Psoas muscle (tissue), 8 donors: ENCODE data around the gene FNDC3B. TPM values are rescaled to one million over a fixed set of nuclear protein-coding genes. Genes with fewer than 3 reads are reported as not detected.

Experiments used
- ATAC-seq, 4 donors: fragments of 200-7000 bp; cut with Tn5 transposase; one replicate each; pipeline ENCODE4 v1.9.1; 2020; ENCODE audit warnings: moderate library complexity in 3 of 4, mild to moderate bottlenecking in 2 of 4
- DNase-seq, 2 donors: peaks; one replicate each; pipeline ENCODE4 v3.0.0-alpha.2; 2020
- H3K27ac ChIP-seq: fragments of 200-600 bp; one replicate; pipeline ENCODE4 v1.8.0; 2022
- H3K27me3 ChIP-seq, 3 donors: fragments of 200-600 bp in 1 of 3; one replicate each; pipeline versions ENCODE4 v1.6.1 to v1.8.0; 2013 to 2022; ENCODE audit warnings: low read length in 2 of 3, mild to moderate bottlenecking in 2 of 3, moderate library complexity in 1 of 3; ENCODE audit not compliant: insufficient read depth in 3 of 3
- H3K36me3 ChIP-seq, 2 donors: fragments of 200-600 bp in 1 of 2; one replicate each; pipeline versions ENCODE4 v1.6.1 to v1.8.0; 2013 to 2022; ENCODE audit warnings: low read depth in 1 of 2, mild to moderate bottlenecking in 1 of 2, moderate library complexity in 1 of 2; ENCODE audit not compliant: insufficient read depth in 1 of 2
- H3K4me1 ChIP-seq: fragments of 200-600 bp; one replicate; pipeline ENCODE4 v1.8.0; 2022
- H3K4me3 ChIP-seq: fragments of 200-600 bp; one replicate; pipeline ENCODE4 v1.8.0; 2022; ENCODE audit warnings: mild to moderate bottlenecking
- H3K9me3 ChIP-seq: fragments of 200-600 bp; one replicate; pipeline ENCODE4 v1.8.0; 2022
- CTCF ChIP-seq: fragments of 200-600 bp; IDR thresholded peaks from one replicate; pipeline ENCODE4 v1.8.0; 2022; ENCODE audit warnings: antibody characterized with exemption
- WGBS, 3 donors: extraction: QIAGEN DNeasy Blood & Tissue Kit; methylation state at CpG; one replicate each; pipeline versions ENCODE4 v1.1.6 to v1.1.7; 2013; 5-methylcytosine and 5-hydroxymethylcytosine counted together
- intact Hi-C, 2 donors: fragments of 100-400 bp; cut with DNase I; formaldehyde crosslinking; loops; one replicate each; pipeline versions ENCODE4 v1.11.0 to v1.14.2; 2022
- polyA plus RNA-seq, 3 donors: library from polyadenylated mRNA; stranded (reverse); fragments of 200-250 nt; gene quantifications; one replicate each; pipeline ENCODE4 v1.2.3, GENCODE V29; 2013
- total RNA-seq, 4 donors: library from RNA; stranded (reverse); fragmentation: NEBNext Ultra II Directional in 2 of 4; extraction: Animal tissue kit (Norgen Biotek cat#: 25700) in 2 of 4; gene quantifications; one replicate each; pipeline versions ENCODE4 v1.2.1 to v1.2.4, GENCODE V29; 2021 to 2023
- donor health status: healthy with polysubstance abuse.
- donor health status: DM: no; HTN: no; CAD: no; lungs with moderate emphysema.
- donor health status: Bipolar disorder and iron deficiency.
- donor health status: healthy.
- donor health status: DM: yes; HTN: yes; CAD: no.
- donor health status: DM: no; HTN: no; CAD: no.
- donor health status: DM: no; HTN: no; CAD: no.
- donor health status: DM: yes; HTN: yes; CAD: no.

FNDC3B gene
- total and polyA plus RNA-seq, 7 donors: 12.4 to 133 (median 50.8) TPM

DNA sequence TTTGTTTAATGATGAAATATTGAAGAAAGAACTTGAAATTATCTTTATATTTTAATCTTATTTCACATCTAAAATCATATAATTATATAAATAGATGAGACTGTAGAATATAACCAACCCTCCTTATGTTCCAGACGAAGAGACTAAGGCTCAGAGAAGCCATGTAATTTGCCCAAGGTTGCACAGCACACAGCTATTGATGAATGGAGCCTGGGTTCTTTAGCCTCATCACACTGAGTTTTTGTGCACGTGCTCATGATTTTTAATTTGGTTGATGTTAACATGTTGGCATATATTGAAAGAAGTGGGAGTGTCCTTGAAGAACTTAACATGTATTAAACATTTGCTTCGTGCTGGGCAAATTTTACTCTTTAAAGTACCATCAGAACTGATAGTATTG is 151.6 kb downstream of the FNDC3B start:
- 93 to 99% (median 97%) methylated on average over 3 of the region's 3 CpGs for WGBS, 3 donors

DNA sequence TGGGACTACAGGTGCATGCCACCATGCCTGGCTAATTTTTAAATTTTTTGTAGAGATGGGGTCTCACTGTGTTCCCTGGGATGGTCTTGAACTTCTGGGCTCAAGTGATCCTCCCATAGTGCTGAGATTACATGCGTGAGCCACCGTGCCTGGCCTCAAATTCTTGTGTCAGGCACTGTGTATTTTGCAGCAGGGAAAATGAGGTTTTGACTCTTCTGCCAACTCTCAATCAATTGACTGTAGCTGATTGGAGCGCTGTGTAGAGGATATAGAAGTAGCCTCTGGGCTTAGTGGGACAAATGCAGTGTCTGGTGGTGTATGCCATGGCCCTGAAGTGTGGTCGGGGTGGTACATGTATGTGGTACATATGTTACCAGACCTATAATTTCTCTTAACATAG is 152.3 kb downstream of the FNDC3B start:
- Histone ChIP-seq H3K27ac (no peak overlapping the region), H3K9me3 (no peaks in the 10 kb centered on the region), H3K4me3 (no peak overlapping the region), H3K27me3 (no peaks in the 10 kb centered on the region), H3K4me1 (peaks cover 33% of the 10 kb centered on the region), H3K36me3 (peaks cover 0 to 9% of the 10 kb centered on the region in 2 donors)
- no peak for DNase-seq
- no peak for TF ChIP-seq CTCF
- intact Hi-C loops: no loop called here
- ATAC-seq: no peak
- 91 to 96% (median 92%) methylated on average over 4 of the region's 4 CpGs for WGBS, 3 donors

More for the DNA sequence above, 151.6 kb downstream of the FNDC3B start:
- Histone ChIP-seq H3K9me3 (no peaks in the 10 kb centered on the region), H3K27ac (no peak overlapping the region), H3K4me3 (no peak overlapping the region), H3K4me1 (peaks cover 33% of the 10 kb centered on the region), H3K27me3 (no peaks in the 10 kb centered on the region), H3K36me3 (peaks cover 0 to 9% of the 10 kb centered on the region in 2 donors)
- ATAC-seq (no peak), DNase-seq (no peak)
- intact Hi-C loops: no loop called here
- TF ChIP-seq CTCF: no peak

- WGBS, 3 donors: 63 to 69% (median 64%) methylated on average over 1 to 3 of the region's 3 CpGs
- TF ChIP-seq CTCF: no peak
- Histone ChIP-seq H3K27ac (no peak overlapping the region), H3K4me1 (peaks cover 33% of the 10 kb centered on the region), H3K27me3 (no peaks in the 10 kb centered on the region), H3K36me3 (peaks cover 0 to 9% of the 10 kb centered on the region in 2 donors), H3K9me3 (no peaks in the 10 kb centered on the region), H3K4me3 (no peak overlapping the region)
- ATAC-seq (no peak), DNase-seq (no peak)
- intact Hi-C loops: no loop called here
Observed at GRCh38 chr3:172192830-172193415, 153.5 kb downstream of the FNDC3B start.

DNA sequence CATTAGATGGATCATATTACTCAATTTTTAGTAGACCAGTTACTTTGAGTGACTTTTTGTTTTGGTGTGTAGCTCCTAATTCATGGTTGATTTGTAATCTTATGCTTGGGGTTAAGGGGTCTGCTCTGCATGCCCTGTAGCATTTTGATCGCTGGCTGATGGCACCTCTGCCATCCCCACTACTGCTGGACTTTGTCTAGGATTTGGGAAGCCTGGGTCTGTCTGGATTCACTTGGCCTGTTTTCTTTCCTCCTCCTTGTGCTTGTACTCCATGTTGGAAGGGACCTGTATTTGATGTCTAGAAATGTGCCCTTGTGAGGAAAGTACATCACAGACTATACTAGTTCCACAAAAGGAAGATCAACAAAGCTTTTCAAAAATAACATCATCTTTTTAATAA is 154.1 kb downstream of the FNDC3B start:
- H3K27ac ChIP-seq: no peak overlapping the region
- intact Hi-C loops: no loop called here
- no peak for DNase-seq
- H3K27me3 ChIP-seq: no peaks in the 10 kb centered on the region
- no peak for ATAC-seq
- 80 to 88% (median 86%) methylated on average over 1 of the region's 1 CpG for WGBS, 3 donors
- H3K4me1 ChIP-seq: peaks cover 33% of the 10 kb centered on the region
- H3K9me3 ChIP-seq: no peaks in the 10 kb centered on the region
- H3K36me3 ChIP-seq: peaks cover 0 to 9% of the 10 kb centered on the region in 2 donors
- H3K4me3 ChIP-seq: no peak overlapping the region
- TF ChIP-seq CTCF: no peak
